ENCODE results near the gene RPRML.

DNA sequence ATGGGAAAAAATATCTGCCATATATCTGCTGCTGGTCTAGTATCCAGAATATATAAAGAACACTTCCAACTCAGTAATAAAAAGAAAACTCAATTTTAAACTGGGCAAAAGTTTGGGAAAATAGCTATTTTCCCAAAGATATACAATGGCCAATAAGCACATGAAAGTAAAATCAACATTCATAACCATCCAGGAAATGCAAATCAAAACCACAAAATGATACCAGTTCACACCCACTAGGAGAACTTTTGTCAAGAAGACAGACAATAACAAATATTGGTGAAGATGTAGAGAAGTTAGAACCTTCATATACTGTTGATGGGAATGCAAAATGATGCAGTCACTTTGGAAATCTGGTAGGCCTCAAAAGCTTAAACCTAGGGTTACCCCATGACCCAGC lies 33.4 kb upstream of the RPRML start:
- TF ChIP-seq, protein P1, sequence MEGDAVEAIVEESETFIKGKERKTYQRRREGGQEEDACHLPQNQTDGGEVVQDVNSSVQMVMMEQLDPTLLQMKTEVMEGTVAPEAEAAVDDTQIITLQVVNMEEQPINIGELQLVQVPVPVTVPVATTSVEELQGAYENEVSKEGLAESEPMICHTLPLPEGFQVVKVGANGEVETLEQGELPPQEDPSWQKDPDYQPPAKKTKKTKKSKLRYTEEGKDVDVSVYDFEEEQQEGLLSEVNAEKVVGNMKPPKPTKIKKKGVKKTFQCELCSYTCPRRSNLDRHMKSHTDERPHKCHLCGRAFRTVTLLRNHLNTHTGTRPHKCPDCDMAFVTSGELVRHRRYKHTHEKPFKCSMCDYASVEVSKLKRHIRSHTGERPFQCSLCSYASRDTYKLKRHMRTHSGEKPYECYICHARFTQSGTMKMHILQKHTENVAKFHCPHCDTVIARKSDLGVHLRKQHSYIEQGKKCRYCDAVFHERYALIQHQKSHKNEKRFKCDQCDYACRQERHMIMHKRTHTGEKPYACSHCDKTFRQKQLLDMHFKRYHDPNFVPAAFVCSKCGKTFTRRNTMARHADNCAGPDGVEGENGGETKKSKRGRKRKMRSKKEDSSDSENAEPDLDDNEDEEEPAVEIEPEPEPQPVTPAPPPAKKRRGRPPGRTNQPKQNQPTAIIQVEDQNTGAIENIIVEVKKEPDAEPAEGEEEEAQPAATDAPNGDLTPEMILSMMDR (IDR thresholded peaks at IDR 0.05; ENCODE audit: low read depth, low read length, missing input control): no peak
- TF ChIP-seq, protein P2, sequence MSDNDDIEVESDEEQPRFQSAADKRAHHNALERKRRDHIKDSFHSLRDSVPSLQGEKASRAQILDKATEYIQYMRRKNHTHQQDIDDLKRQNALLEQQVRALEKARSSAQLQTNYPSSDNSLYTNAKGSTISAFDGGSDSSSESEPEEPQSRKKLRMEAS (IDR thresholded peaks at IDR 0.05): no peak
- TF ChIP-seq FOXA1 (IDR thresholded peaks at IDR 0.05): no peak
- no peak for TF ChIP-seq RAD21 (IDR thresholded peaks at IDR 0.05)
- TF ChIP-seq, protein P3, sequence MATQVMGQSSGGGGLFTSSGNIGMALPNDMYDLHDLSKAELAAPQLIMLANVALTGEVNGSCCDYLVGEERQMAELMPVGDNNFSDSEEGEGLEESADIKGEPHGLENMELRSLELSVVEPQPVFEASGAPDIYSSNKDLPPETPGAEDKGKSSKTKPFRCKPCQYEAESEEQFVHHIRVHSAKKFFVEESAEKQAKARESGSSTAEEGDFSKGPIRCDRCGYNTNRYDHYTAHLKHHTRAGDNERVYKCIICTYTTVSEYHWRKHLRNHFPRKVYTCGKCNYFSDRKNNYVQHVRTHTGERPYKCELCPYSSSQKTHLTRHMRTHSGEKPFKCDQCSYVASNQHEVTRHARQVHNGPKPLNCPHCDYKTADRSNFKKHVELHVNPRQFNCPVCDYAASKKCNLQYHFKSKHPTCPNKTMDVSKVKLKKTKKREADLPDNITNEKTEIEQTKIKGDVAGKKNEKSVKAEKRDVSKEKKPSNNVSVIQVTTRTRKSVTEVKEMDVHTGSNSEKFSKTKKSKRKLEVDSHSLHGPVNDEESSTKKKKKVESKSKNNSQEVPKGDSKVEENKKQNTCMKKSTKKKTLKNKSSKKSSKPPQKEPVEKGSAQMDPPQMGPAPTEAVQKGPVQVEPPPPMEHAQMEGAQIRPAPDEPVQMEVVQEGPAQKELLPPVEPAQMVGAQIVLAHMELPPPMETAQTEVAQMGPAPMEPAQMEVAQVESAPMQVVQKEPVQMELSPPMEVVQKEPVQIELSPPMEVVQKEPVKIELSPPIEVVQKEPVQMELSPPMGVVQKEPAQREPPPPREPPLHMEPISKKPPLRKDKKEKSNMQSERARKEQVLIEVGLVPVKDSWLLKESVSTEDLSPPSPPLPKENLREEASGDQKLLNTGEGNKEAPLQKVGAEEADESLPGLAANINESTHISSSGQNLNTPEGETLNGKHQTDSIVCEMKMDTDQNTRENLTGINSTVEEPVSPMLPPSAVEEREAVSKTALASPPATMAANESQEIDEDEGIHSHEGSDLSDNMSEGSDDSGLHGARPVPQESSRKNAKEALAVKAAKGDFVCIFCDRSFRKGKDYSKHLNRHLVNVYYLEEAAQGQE (IDR thresholded peaks at IDR 0.05): no peak
- no peak for TF ChIP-seq TAF1 (conservative IDR thresholded peaks at IDR 0.05)
- TF ChIP-seq JUND (IDR thresholded peaks at IDR 0.05): no peak
- TF ChIP-seq EGR1 (IDR thresholded peaks at IDR 0.05; ENCODE audit: low read depth in 2 of 2): no peak
- TF ChIP-seq, protein P4, sequence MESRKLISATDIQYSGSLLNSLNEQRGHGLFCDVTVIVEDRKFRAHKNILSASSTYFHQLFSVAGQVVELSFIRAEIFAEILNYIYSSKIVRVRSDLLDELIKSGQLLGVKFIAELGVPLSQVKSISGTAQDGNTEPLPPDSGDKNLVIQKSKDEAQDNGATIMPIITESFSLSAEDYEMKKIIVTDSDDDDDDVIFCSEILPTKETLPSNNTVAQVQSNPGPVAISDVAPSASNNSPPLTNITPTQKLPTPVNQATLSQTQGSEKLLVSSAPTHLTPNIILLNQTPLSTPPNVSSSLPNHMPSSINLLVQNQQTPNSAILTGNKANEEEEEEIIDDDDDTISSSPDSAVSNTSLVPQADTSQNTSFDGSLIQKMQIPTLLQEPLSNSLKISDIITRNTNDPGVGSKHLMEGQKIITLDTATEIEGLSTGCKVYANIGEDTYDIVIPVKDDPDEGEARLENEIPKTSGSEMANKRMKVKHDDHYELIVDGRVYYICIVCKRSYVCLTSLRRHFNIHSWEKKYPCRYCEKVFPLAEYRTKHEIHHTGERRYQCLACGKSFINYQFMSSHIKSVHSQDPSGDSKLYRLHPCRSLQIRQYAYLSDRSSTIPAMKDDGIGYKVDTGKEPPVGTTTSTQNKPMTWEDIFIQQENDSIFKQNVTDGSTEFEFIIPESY (IDR thresholded peaks at IDR 0.05): no peak
- no peak for TF ChIP-seq YY1 (IDR thresholded peaks at IDR 0.05)
- no peak for TF ChIP-seq HNF4G (IDR thresholded peaks at IDR 0.05)
- TF ChIP-seq RXRA (IDR thresholded peaks at IDR 0.05): no peak

Measured in liver (tissue), 3 donors.